GM12878 (cell line): ENCODE measurements around the gene ATP5F1D. TPM values are rescaled to one million over a fixed set of nuclear protein-coding genes. Genes with fewer than 3 reads are reported as not detected.

Experiments
- BHLHE40 ChIP-seq, 2 experiments: fragments of 450-650 bp in 1 of 2; IDR thresholded peaks; 2 replicates each; pipeline ENCODE4 v1.6.1; 2011 to 2017; ENCODE audit warnings: low read depth in 2 of 2, borderline replicate concordance in 1 of 2, improper control_type of control experiment in 1 of 2, low read length in 1 of 2, mild to moderate bottlenecking in 1 of 2
- CBX3 ChIP-seq: fragments of 200-600 bp; sonication (generic); IDR thresholded peaks from 2 replicates; pipeline ENCODE4 v1.6.1; 2016; ENCODE audit warnings: low read depth, borderline replicate concordance
- CHD2 ChIP-seq: IDR thresholded peaks from 2 replicates; pipeline ENCODE4 v1.6.1; 2011; ENCODE audit warnings: low read depth, low read length, improper control_type of control experiment, borderline replicate concordance
- CREM ChIP-seq: IDR thresholded peaks from 2 replicates; pipeline ENCODE4 v1.6.1; 2014; ENCODE audit warnings: antibody characterized with exemption, low read depth
- EGR1 ChIP-seq, 2 experiments: IDR thresholded peaks; 1 replicate in 1 of 2; 2 replicates in 1 of 2; pipeline ENCODE4 v1.6.1; 2011 to 2012; ENCODE audit warnings: low read depth in 2 of 2, low read length in 2 of 2, borderline replicate concordance in 1 of 2, mild to moderate bottlenecking in 1 of 2, moderate library complexity in 1 of 2
- GATAD2B ChIP-seq: fragments of 450-650 bp; conservative IDR thresholded peaks from 2 replicates; pipeline ENCODE4 v1.6.1; 2017; ENCODE audit warnings: low read depth, mild to moderate bottlenecking, moderate library complexity
- IKZF1 ChIP-seq: fragments of 450-650 bp; conservative IDR thresholded peaks from 2 replicates; pipeline ENCODE4 v1.6.1; 2017; ENCODE audit warnings: antibody characterized with exemption, mild to moderate bottlenecking
- JUNB ChIP-seq: IDR thresholded peaks from 2 replicates; pipeline ENCODE4 v1.6.1; 2016; ENCODE audit warnings: antibody characterized with exemption, mild to moderate bottlenecking
- MEF2B ChIP-seq: fragments of 450-650 bp; IDR thresholded peaks from 2 replicates; pipeline ENCODE4 v1.6.1; 2018; ENCODE audit warnings: mild to moderate bottlenecking, moderate library complexity; ENCODE audit not compliant: partially characterized antibody, poor library complexity, severe bottlenecking
- MTA3 ChIP-seq: IDR thresholded peaks from 2 replicates; pipeline ENCODE4 v1.6.1; 2012; ENCODE audit warnings: low read length, inconsistent platforms, borderline replicate concordance
- MYB ChIP-seq: fragments of 150-350 bp; IDR thresholded peaks from 2 replicates; pipeline ENCODE4 v1.6.1; 2014; ENCODE audit warnings: mild to moderate bottlenecking, low read depth, low read length, borderline replicate concordance
- MYC ChIP-seq: IDR thresholded peaks from 2 replicates; pipeline ENCODE4 v1.6.1; 2011; ENCODE audit warnings: mild to moderate bottlenecking, low read length, moderate library complexity, inconsistent platforms; ENCODE audit not compliant: insufficient read depth, insufficient replicate concordance, insufficient read length, severe bottlenecking
- NBN ChIP-seq: fragments of 450-650 bp; IDR thresholded peaks from 2 replicates; pipeline ENCODE4 v1.6.1; 2016
- PAX8 ChIP-seq: fragments of 450-650 bp; IDR thresholded peaks from 2 replicates; pipeline ENCODE4 v1.6.1; 2017; ENCODE audit warnings: mild to moderate bottlenecking, moderate library complexity
- RAD51 ChIP-seq: fragments of 450-650 bp; IDR thresholded peaks from 2 replicates; pipeline ENCODE4 v1.6.1; 2016; ENCODE audit warnings: moderate library complexity, mild to moderate bottlenecking, inconsistent platforms
- RFX5 ChIP-seq: IDR thresholded peaks from 2 replicates; pipeline ENCODE4 v1.6.1; 2011; ENCODE audit warnings: low read depth, low read length, improper control_type of control experiment
- SUPT20H ChIP-seq: IDR thresholded peaks from 2 replicates; pipeline ENCODE4 v1.6.1; 2011; ENCODE audit warnings: low read depth, mild to moderate bottlenecking, low read length, moderate library complexity, borderline replicate concordance; ENCODE audit not compliant: control insufficient read depth
- SUZ12 ChIP-seq: fragments of 200-600 bp; sonication (generic); IDR thresholded peaks from one replicate; pipeline ENCODE4 v1.6.1; 2018; ENCODE audit warnings: antibody characterized with exemption, mild to moderate bottlenecking; ENCODE audit not compliant: unreplicated experiment
- TCF7 ChIP-seq: IDR thresholded peaks from 2 replicates; pipeline ENCODE4 v1.6.1; 2014; ENCODE audit warnings: antibody characterized with exemption, borderline replicate concordance
- ZNF217 ChIP-seq: fragments of 450-650 bp; IDR thresholded peaks from 2 replicates; pipeline ENCODE4 v1.6.1; 2017; ENCODE audit warnings: antibody characterized with exemption, mild to moderate bottlenecking
- ZNF384 ChIP-seq: IDR thresholded peaks from 2 replicates; pipeline ENCODE4 v1.6.1; 2012; ENCODE audit warnings: low read depth, mild to moderate bottlenecking, low read length, improper control_type of control experiment, borderline replicate concordance
- polyA plus RNA-seq, 11 experiments: library from polyadenylated mRNA; depleted of rRNA in 4 of 11; unstranded in 6 of 11; stranded (reverse) in 5 of 11; fragments of >200 nt; fragmentation: Nextera tagmentation in 4 of 11; fragmentation: Illumina TruSeq in 1 of 11; extraction: Ambion mirVana in 4 of 11; extraction: Trizol in 1 of 11; gene quantifications; 1 replicate in 1 of 11; 2 replicates in 10 of 11; pipeline versions ENCODE4 v1.2.1 to v1.2.3, GENCODE V29; 2011 to 2016; ENCODE audit warnings: inconsistent platforms in 2 of 11, missing spikeins in 2 of 11, low read depth in 1 of 11
- total RNA-seq, 4 experiments: library from RNA; depleted of rRNA in 3 of 4; stranded (reverse); fragments of >200 nt in 3 of 4; fragmentation: Illumina TruSeq in 1 of 4; extraction: Trizol in 1 of 4; gene quantifications; 2 replicates each; pipeline versions ENCODE4 v1.2.1 to v1.2.3, GENCODE V29; 2013 to 2021
- TF ChIP-seq, protein P1 (sequence below): IDR thresholded peaks from 2 replicates; pipeline ENCODE4 v1.6.1; 2012; ENCODE audit warnings: low read depth, low read length, improper control_type of control experiment
- TF ChIP-seq, protein P2 (sequence below): fragments of 450-650 bp; IDR thresholded peaks from 2 replicates; pipeline ENCODE4 v1.6.1; 2014; ENCODE audit warnings: mild to moderate bottlenecking
- TF ChIP-seq, protein P3 (sequence below): IDR thresholded peaks from 2 replicates; pipeline ENCODE4 v1.6.1; 2011; ENCODE audit warnings: borderline replicate concordance, low read depth, mild to moderate bottlenecking, moderate library complexity, low read length; ENCODE audit not compliant: insufficient read depth, poor library complexity, severe bottlenecking
- TF ChIP-seq, protein P4 (sequence below): IDR thresholded peaks from 2 replicates; pipeline ENCODE4 v1.6.1; 2011; ENCODE audit warnings: low read depth, mild to moderate bottlenecking, low read length, moderate library complexity, borderline replicate concordance; ENCODE audit errors: extremely low read depth
- TF ChIP-seq, protein P5 (sequence below): IDR thresholded peaks from 2 replicates; pipeline ENCODE4 v1.6.1; 2011; ENCODE audit warnings: borderline replicate concordance, low read depth, mild to moderate bottlenecking, moderate library complexity, mixed read lengths, low read length; ENCODE audit not compliant: insufficient read depth; ENCODE audit errors: extremely low read length

ATP5F1D gene
- total and polyA plus RNA-seq, 10 of the 15 experiments (the other 5 are each of a cell fraction or from before 2014, with no cell fraction given) = 7.2 to 357 (median 49.5) TPM

DNA sequence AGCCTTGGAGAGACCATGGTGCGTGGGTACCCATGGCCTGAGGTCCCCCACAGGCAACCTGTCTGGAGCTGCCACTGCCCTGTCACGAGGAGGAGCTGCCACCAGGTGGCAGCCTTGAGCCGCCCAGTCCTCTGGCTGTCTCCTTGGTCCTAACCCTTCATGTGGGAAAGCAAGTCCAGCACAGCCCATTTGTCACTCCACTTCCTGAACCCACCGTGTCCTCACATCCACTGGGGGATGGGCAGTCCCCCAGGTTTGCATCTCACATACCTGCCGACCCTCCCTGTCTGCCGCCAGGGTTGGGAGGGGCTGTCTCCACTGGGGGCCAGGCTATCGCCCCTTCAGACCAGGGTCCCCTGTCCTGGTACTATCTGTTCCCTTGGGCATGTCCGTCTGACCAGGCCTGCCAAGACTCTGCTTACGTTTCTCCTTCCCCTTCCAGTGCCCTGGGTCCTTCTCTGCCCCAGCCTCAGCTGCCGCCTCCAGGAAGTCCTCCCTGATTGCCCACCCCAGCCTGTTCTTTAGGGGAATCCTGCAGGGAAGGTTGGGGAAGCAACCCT is 38.3 kb downstream of the ATP5F1D start (continued):
- TF ChIP-seq, protein P1, sequence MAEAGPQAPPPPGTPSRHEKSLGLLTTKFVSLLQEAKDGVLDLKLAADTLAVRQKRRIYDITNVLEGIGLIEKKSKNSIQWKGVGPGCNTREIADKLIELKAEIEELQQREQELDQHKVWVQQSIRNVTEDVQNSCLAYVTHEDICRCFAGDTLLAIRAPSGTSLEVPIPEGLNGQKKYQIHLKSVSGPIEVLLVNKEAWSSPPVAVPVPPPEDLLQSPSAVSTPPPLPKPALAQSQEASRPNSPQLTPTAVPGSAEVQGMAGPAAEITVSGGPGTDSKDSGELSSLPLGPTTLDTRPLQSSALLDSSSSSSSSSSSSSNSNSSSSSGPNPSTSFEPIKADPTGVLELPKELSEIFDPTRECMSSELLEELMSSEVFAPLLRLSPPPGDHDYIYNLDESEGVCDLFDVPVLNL = no peak
- TF ChIP-seq CHD2 = no peak
- TF ChIP-seq JUNB = no peak
- 0 out of 2 replicates have a peak, but pooled peaks have one; percentile 42 for TF ChIP-seq GATAD2B
- TF ChIP-seq PAX8 = no peak
- TF ChIP-seq CBX3 = no peak
- TF ChIP-seq MYC = no peak
- TF ChIP-seq BHLHE40 (IDR thresholded peaks at IDR 0.05; ENCODE audit: borderline replicate concordance in 1 of 2, low read depth in 2 of 2, low read length in 1 of 2) = peak; percentile 25 to 42; a peak in 1 of 4 replicates
- no peak for TF ChIP-seq EGR1 (IDR thresholded peaks at IDR 0.05; ENCODE audit: borderline replicate concordance in 1 of 2, low read depth in 2 of 2, low read length in 2 of 2)
- TF ChIP-seq ZNF217 = 0 out of 2 replicates have a peak, but pooled peaks have one; percentile 30
- no peak for TF ChIP-seq MEF2B
- TF ChIP-seq CREM = 0 out of 2 replicates have a peak, but pooled peaks have one; percentile 15
- TF ChIP-seq RFX5 = no peak
- TF ChIP-seq RAD51 = no peak
- TF ChIP-seq NBN = 0 out of 2 replicates have a peak, but pooled peaks have one; percentile 23
- no peak for TF ChIP-seq ZNF384
- 0 out of 2 replicates have a peak, but pooled peaks have one; percentile 25 for TF ChIP-seq IKZF1
- TF ChIP-seq, protein P2, sequence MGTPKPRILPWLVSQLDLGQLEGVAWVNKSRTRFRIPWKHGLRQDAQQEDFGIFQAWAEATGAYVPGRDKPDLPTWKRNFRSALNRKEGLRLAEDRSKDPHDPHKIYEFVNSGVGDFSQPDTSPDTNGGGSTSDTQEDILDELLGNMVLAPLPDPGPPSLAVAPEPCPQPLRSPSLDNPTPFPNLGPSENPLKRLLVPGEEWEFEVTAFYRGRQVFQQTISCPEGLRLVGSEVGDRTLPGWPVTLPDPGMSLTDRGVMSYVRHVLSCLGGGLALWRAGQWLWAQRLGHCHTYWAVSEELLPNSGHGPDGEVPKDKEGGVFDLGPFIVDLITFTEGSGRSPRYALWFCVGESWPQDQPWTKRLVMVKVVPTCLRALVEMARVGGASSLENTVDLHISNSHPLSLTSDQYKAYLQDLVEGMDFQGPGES = no peak
- TF ChIP-seq, protein P3, sequence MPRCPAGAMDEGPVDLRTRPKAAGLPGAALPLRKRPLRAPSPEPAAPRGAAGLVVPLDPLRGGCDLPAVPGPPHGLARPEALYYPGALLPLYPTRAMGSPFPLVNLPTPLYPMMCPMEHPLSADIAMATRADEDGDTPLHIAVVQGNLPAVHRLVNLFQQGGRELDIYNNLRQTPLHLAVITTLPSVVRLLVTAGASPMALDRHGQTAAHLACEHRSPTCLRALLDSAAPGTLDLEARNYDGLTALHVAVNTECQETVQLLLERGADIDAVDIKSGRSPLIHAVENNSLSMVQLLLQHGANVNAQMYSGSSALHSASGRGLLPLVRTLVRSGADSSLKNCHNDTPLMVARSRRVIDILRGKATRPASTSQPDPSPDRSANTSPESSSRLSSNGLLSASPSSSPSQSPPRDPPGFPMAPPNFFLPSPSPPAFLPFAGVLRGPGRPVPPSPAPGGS = no peak
- no peak for TF ChIP-seq SUZ12
- TF ChIP-seq, protein P4, sequence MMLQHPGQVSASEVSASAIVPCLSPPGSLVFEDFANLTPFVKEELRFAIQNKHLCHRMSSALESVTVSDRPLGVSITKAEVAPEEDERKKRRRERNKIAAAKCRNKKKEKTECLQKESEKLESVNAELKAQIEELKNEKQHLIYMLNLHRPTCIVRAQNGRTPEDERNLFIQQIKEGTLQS = no peak
- no peak for TF ChIP-seq MYB
- TF ChIP-seq SUPT20H = no peak
- no peak for TF ChIP-seq TCF7
- TF ChIP-seq, protein P5, sequence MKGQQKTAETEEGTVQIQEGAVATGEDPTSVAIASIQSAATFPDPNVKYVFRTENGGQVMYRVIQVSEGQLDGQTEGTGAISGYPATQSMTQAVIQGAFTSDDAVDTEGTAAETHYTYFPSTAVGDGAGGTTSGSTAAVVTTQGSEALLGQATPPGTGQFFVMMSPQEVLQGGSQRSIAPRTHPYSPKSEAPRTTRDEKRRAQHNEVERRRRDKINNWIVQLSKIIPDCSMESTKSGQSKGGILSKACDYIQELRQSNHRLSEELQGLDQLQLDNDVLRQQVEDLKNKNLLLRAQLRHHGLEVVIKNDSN = peak; percentile 12
- no peak for TF ChIP-seq MTA3
